HFF-Myc (cell line): ENCODE data around the gene ASGR1.
"Not testable (repeated sequence)": the region's sequence is repeated elsewhere in the genome, so short reads cannot be mapped to it uniquely, and the experiment has no call there.

Experiments
- DNase-seq: peaks from one replicate; pipeline ENCODE4 v3.0.0-alpha.2; 2011; ENCODE audit warnings: low read depth; ENCODE audit errors: extremely low read depth
- H3K4me3 ChIP-seq: replicated peaks from 2 replicates; pipeline ENCODE4 v1.5.1; 2011; ENCODE audit warnings: low read depth, mild to moderate bottlenecking, control low read depth, low read length
- CTCF ChIP-seq: IDR thresholded peaks from 2 replicates; pipeline ENCODE4 v1.5.1; 2012; ENCODE audit warnings: mild to moderate bottlenecking, low read depth, low read length, control low read depth; ENCODE audit errors: missing control alignments

The ASGR1 gene

GRCh38 chr17:7184647-7185046, 5.5 kb upstream of the ASGR1 start:
- DNase-seq = no peak
- H3K4me3 ChIP-seq = no peak overlapping the region

GRCh38 chr17:7184091-7184488, 4.9 kb upstream of the ASGR1 start:
- no peak overlapping the region for H3K4me3 ChIP-seq
- DNase-seq = no peak

More at GRCh38 chr17:7184647-7185046, 5.5 kb upstream of the ASGR1 start:
- TF ChIP-seq CTCF = no peak

GRCh38 chr17:7183433-7184090, 4.4 kb upstream of the ASGR1 start:
- no peak for DNase-seq
- H3K4me3 ChIP-seq = no peak overlapping the region
- no peak for TF ChIP-seq CTCF

More at GRCh38 chr17:7184091-7184488, 4.9 kb upstream of the ASGR1 start:
- TF ChIP-seq CTCF = no peak

- DNase-seq = not testable (repeated sequence)
Observed at GRCh38 chr17:7182101-7182500, 2.9 kb upstream of the ASGR1 start.

DNA sequence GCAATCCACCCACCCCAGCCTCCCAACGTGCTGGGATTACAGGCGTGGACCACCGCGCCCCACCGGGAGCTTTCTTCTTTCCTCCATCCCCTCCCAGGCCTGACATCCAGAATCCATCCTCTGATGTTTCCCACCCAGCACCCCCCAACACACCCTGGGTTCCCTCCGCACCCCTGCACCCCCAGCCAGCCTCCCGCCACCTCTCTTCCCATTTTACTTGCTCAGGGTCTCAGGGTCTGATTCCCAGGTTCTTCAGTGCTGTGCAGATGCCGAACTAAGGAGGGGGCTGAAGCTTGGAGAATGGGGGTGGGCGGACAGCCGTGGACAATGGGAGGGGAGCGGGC, 225 bp downstream of the ASGR1 start:
- no peak for DNase-seq
- no peak for TF ChIP-seq CTCF
- H3K4me3 ChIP-seq = no peak overlapping the region

More at GRCh38 chr17:7182101-7182500, 2.9 kb upstream of the ASGR1 start:
- H3K4me3 ChIP-seq = not testable (repeated sequence)

GRCh38 chr17:7177954-7178477, 1.2 kb downstream of the ASGR1 start:
- no peak for TF ChIP-seq CTCF
- peak overlapping the region; percentile 40 for H3K4me3 ChIP-seq
- no peak for DNase-seq

DNA sequence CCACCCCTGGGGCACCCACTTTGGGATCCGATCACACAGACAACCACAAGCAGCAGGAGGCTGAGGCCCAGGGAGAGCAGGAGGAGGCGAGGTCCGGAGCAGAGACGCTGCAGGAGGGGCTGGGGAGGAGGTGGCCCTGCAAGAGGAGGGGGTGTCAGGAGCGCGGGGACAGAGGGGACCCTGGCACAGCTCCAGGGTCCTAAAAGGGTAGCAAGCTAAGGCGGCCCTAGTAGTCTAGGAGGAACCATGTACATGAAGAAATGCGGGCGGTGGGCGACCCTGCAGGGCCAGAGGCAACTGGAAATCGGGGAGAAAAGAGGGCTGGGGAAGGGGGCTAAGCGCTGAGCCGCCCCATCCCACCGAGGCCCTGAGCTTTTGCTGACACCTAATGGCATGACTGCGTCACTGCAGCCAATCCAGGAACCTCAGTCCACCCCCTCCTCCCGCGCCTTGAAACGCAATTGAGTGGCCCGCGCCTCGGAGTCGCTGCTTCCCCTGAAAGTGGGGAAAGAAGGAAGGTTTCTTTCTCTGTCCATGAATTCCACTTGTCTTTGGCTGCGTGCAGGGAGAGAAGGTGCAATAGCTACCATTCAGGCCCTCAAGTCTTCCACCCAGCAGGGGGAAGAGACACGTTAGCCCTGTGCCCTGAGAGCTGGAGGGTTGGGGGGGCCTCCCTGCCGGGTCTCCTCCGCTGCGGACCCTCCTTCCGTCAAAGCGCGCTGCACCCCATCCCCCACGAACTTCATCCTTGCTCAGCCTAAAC, 1.8 kb downstream of the ASGR1 start:
- H3K4me3 ChIP-seq = peak overlapping the region; percentile 40
- DNase-seq = no peak
- peak; percentile 85 for TF ChIP-seq CTCF
